H1 (cell line): ENCODE data around the gene DCAF8L2. TPM values are rescaled to one million over a fixed set of nuclear protein-coding genes. Genes with fewer than 3 reads are reported as not detected.

Experiments
- CTCF ChIA-PET: fragments of 300-600 bp; sonication (Branson Sonifier 250); formaldehyde crosslinking; loops from one replicate; lab custom pipeline; 2021; ENCODE audit not compliant: partially characterized antibody; lab: Charles Lee
- POLR2A ChIA-PET: fragments of 300-600 bp; sonication (Branson Sonifier 250); formaldehyde crosslinking; loops from one replicate; lab custom pipeline; 2021; ENCODE audit warnings: inconsistent platforms; ENCODE audit not compliant: partially characterized antibody; lab: Charles Lee
- DNase-seq, 2 experiments: peaks; one replicate each; pipeline versions ENCODE4 v3.0.0 to v3.0.0-alpha.2; 2010 to 2022; ENCODE audit warnings: low spot score in 2 of 2, low read depth in 1 of 2, mixed read lengths in 1 of 2
- FAIRE-seq: peaks from 2 replicates; lab custom pipeline; 2011; peaks lifted over from hg19 to GRCh38; lab: Jason Lieb, UNC
- H2AFZ ChIP-seq: 2 replicates; pipeline ENCODE4 v1.8.1; 2012; ENCODE audit warnings: low read length, inconsistent platforms
- H2AK5ac ChIP-seq: 2 replicates; pipeline ENCODE4 v1.6.1; 2013; ENCODE audit warnings: low read depth, low read length
- H2BK120ac ChIP-seq: replicated peaks from 2 replicates; pipeline ENCODE3; 2013; ENCODE audit warnings: low read depth, low read length, inconsistent platforms
- H2BK12ac ChIP-seq: 2 replicates; pipeline ENCODE4 v1.6.1; 2013; ENCODE audit warnings: low read depth, low read length
- H2BK15ac ChIP-seq: 2 replicates; pipeline ENCODE4 v1.6.1; 2013; ENCODE audit warnings: low read length
- H2BK20ac ChIP-seq: 2 replicates; pipeline ENCODE4 v1.6.1; 2013; ENCODE audit warnings: low read length
- H2BK5ac ChIP-seq: 2 replicates; pipeline ENCODE4 v1.6.1; 2013; ENCODE audit warnings: low read depth, low read length
- H3K14ac ChIP-seq: 2 replicates; pipeline ENCODE4 v1.6.1; 2013; ENCODE audit warnings: inconsistent platforms; ENCODE audit not compliant: insufficient read length
- H3K18ac ChIP-seq: 2 replicates; pipeline ENCODE4 v1.6.1; 2013; ENCODE audit warnings: low read length; ENCODE audit errors: extremely low read depth
- H3K23ac ChIP-seq: 2 replicates; pipeline ENCODE4 v1.6.1; 2013; ENCODE audit warnings: inconsistent platforms; ENCODE audit not compliant: insufficient read length
- H3K23me2 ChIP-seq: 2 replicates; pipeline ENCODE4 v1.6.1; 2013; ENCODE audit warnings: low read depth, low read length
- H3K27ac ChIP-seq: 2 replicates; pipeline ENCODE4 v1.6.1; 2011; ENCODE audit warnings: low read depth, low read length, inconsistent platforms
- H3K27me3 ChIP-seq, 4 experiments: replicated peaks in 1 of 4; 1 replicate in 1 of 4; 2 replicates in 3 of 4; pipeline versions ENCODE4 v1.6.1 to v1.8.1; 2011 to 2013; ENCODE audit warnings: low read length in 3 of 4, mild to moderate bottlenecking in 3 of 4, inconsistent platforms in 2 of 4, mixed read lengths in 2 of 4, moderate library complexity in 1 of 4; ENCODE audit not compliant: control insufficient read depth in 3 of 4, insufficient read depth in 3 of 4; ENCODE audit errors: extremely low read depth in 1 of 4
- H3K36me3 ChIP-seq, 4 experiments: 2 replicates each; pipeline versions ENCODE4 v1.6.1 to v1.8.1; 2011 to 2013; ENCODE audit warnings: mild to moderate bottlenecking in 4 of 4, low read length in 3 of 4, moderate library complexity in 2 of 4, control low read depth in 1 of 4, inconsistent platforms in 1 of 4; ENCODE audit not compliant: insufficient read depth in 4 of 4, control insufficient read depth in 2 of 4
- H3K4ac ChIP-seq: replicated peaks from 2 replicates; pipeline ENCODE3; 2013; ENCODE audit warnings: low read length, low read depth, mixed read lengths, inconsistent platforms; ENCODE audit not compliant: insufficient read length
- H3K4me1 ChIP-seq, 4 experiments: replicated peaks in 1 of 4; 1 replicate in 1 of 4; 2 replicates in 3 of 4; pipeline versions ENCODE4 v1.6.1 to v1.8.1; 2011 to 2013; ENCODE audit warnings: low read length in 3 of 4, inconsistent platforms in 2 of 4, mixed read lengths in 1 of 4; ENCODE audit not compliant: insufficient read depth in 4 of 4, control insufficient read depth in 3 of 4
- H3K4me2 ChIP-seq, 2 experiments: 2 replicates each; pipeline versions ENCODE4 v1.6.1 to v1.8.1; 2011 to 2013; ENCODE audit warnings: low read depth in 2 of 2, low read length in 2 of 2, control low read depth in 1 of 2, inconsistent platforms in 1 of 2, mild to moderate bottlenecking in 1 of 2; ENCODE audit not compliant: insufficient read depth in 1 of 2
- H3K4me3 ChIP-seq, 4 experiments: fragments of 200-600, 300-600 bp in 1 of 4; sonication (generic), shearing (Covaris generic), sonication (Bioruptor Twin) in 1 of 4; 2 replicates each; pipeline versions ENCODE4 v1.5.1 to v1.8.1; 2011 to 2016; ENCODE audit warnings: low read length in 4 of 4, low read depth in 3 of 4, control low read depth in 2 of 4, inconsistent platforms in 2 of 4, mild to moderate bottlenecking in 2 of 4, mixed read lengths in 1 of 4, moderate library complexity in 1 of 4; ENCODE audit not compliant: insufficient read depth in 2 of 4; ENCODE audit errors: extremely low read depth in 1 of 4
- H3K56ac ChIP-seq: replicated peaks from 2 replicates; pipeline ENCODE3; 2013; ENCODE audit warnings: low read depth, mild to moderate bottlenecking, mixed read lengths, low read length, inconsistent platforms; ENCODE audit not compliant: insufficient read length
- H3K79me1 ChIP-seq: 2 replicates; pipeline ENCODE4 v1.6.1; 2013; ENCODE audit warnings: low read depth, low read length, control low read depth
- H3K79me2 ChIP-seq, 2 experiments: 2 replicates each; pipeline versions ENCODE4 v1.6.1 to v1.8.1; 2012 to 2013; ENCODE audit warnings: low read length in 2 of 2, mild to moderate bottlenecking in 2 of 2, inconsistent platforms in 1 of 2; ENCODE audit not compliant: insufficient read depth in 2 of 2, control insufficient read depth in 1 of 2
- H3K9ac ChIP-seq, 4 experiments: replicated peaks in 1 of 4; 1 replicate in 1 of 4; 2 replicates in 3 of 4; pipeline versions ENCODE4 v1.6.1 to v1.8.1; 2011 to 2013; ENCODE audit warnings: low read depth in 3 of 4, low read length in 3 of 4, control low read depth in 2 of 4, mild to moderate bottlenecking in 2 of 4, moderate library complexity in 2 of 4, inconsistent platforms in 1 of 4; ENCODE audit errors: extremely low read depth in 1 of 4
- H3K9me3 ChIP-seq, 2 experiments: 2 replicates each; pipeline versions ENCODE4 v1.6.1 to v1.8.1; 2012 to 2013; ENCODE audit warnings: mild to moderate bottlenecking in 2 of 2, moderate library complexity in 2 of 2, control low read depth in 1 of 2, inconsistent platforms in 1 of 2, low read depth in 1 of 2, low read length in 1 of 2, mixed read lengths in 1 of 2; ENCODE audit not compliant: insufficient read depth in 2 of 2
- H4K20me1 ChIP-seq, 2 experiments: replicated peaks in 1 of 2; 2 replicates each; pipeline versions ENCODE3 to v1.8.1; 2011 to 2013; ENCODE audit warnings: inconsistent platforms in 2 of 2, low read length in 2 of 2, mild to moderate bottlenecking in 1 of 2; ENCODE audit not compliant: insufficient read depth in 2 of 2, control insufficient read depth in 1 of 2
- H4K5ac ChIP-seq: 2 replicates; pipeline ENCODE4 v1.6.1; 2013; ENCODE audit warnings: low read length, low read depth, mixed read lengths, inconsistent platforms; ENCODE audit not compliant: insufficient read length
- H4K8ac ChIP-seq: 2 replicates; pipeline ENCODE4 v1.8.0; 2013; ENCODE audit warnings: mild to moderate bottlenecking, moderate library complexity, low read length, inconsistent platforms; ENCODE audit not compliant: insufficient read depth; ENCODE audit errors: extremely low read depth
- H4K91ac ChIP-seq: replicated peaks from 2 replicates; pipeline ENCODE3; 2013; ENCODE audit warnings: low read length, mixed read lengths, inconsistent platforms; ENCODE audit not compliant: insufficient read length
- MAFK ChIP-seq: IDR thresholded peaks from 2 replicates; pipeline ENCODE4 v1.6.1; 2012; ENCODE audit warnings: low read depth, mild to moderate bottlenecking, improper control_type of control experiment, low read length
- SIX5 ChIP-seq: IDR thresholded peaks from 2 replicates; pipeline ENCODE4 v1.6.1; 2011; ENCODE audit warnings: mild to moderate bottlenecking, low read depth, low read length
- WGBS, 2 experiments: shearing (Covaris generic) in 1 of 2; methylation state at CpG; one replicate each; pipeline versions ENCODE4 v1.1.6 to v1.1.7; 2013 to 2015; ENCODE audit warnings: low lambda C conversion rate in 2 of 2, mixed read lengths in 2 of 2, inconsistent platforms in 1 of 2, low coverage in 1 of 2, missing lambda C conversion rate in 1 of 2; ENCODE audit not compliant: insufficient replicate concordance in 2 of 2, insufficient coverage in 1 of 2, insufficient read length in 1 of 2; ENCODE audit errors: extremely low coverage in 1 of 2, missing lambda C conversion rate in 1 of 2; 5-methylcytosine and 5-hydroxymethylcytosine counted together
- polyA plus RNA-seq, 7 experiments: library from polyadenylated mRNA; depleted of rRNA in 3 of 7; stranded (reverse) in 5 of 7; unstranded in 2 of 7; fragments of >200 nt in 5 of 7; fragments of 200-250 nt in 2 of 7; gene quantifications; 1 replicate in 5 of 7; 2 replicates in 1 of 7; 4 replicates in 1 of 7; pipeline versions ENCODE4 v1.2.1 to v1.2.3, GENCODE V29; 2011 to 2013; ENCODE audit warnings: missing spikeins in 2 of 7, mixed read lengths in 2 of 7
- total RNA-seq: library from RNA; stranded (reverse); fragmentation: NEBNext Ultra II Directional; extraction: Animal tissue kit (Norgen Biotek cat#: 25700); gene quantifications from 2 replicates; pipeline ENCODE4 v1.2.1, GENCODE V29; 2021

DCAF8L2 gene
- total and polyA plus RNA-seq, 2 of the 8 experiments (the other 6 are each of a cell fraction or from before 2014, with no cell fraction given): not detected

DNA sequence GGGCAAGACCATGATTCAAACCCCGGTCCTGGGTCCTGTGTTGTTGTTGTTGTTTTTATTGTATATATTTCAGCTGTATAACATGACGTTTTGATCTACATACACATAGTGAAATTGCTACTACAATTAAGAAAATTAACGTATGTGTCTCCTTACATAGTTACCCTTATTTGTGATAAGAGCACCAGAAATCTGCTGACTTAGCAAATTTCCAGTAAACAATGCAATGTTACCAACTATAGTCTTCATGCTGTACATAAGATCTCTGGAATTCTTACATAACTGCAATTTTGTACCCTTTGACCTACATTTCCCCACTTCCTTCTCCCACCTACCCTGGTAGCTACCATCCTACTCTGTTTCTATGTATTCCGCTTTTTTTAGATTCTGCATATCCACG, 141.8 kb downstream of the DCAF8L2 start:
- WGBS, 2 experiments: 92% methylated on average over 5 of the region's 5 CpGs; no CpG with 5 or more reads in 1 of the 2 experiments
- Histone ChIP-seq H3K4me1 (no peaks in the 10 kb centered on the region), H3K79me2 (no peaks in the 10 kb centered on the region), H3K4me2 (no peak overlapping the region), H4K91ac (no peak overlapping the region), H2BK12ac (no peak overlapping the region), H3K36me3 (no peaks in the 10 kb centered on the region), H3K79me1 (no peaks in the 10 kb centered on the region), H4K8ac (no peak overlapping the region), H4K20me1 (no peaks in the 10 kb centered on the region), H2AFZ (no peak overlapping the region), H2BK20ac (no peak overlapping the region), H3K9me3 (no peaks in the 10 kb centered on the region), H3K56ac (no peak overlapping the region), H3K27ac (no peak overlapping the region), H2BK5ac (no peak overlapping the region), H3K23me2 (no peaks in the 10 kb centered on the region), H4K5ac (no peak overlapping the region), H3K23ac (no peak overlapping the region), H3K27me3 (no peaks in the 10 kb centered on the region), H3K18ac (no peak overlapping the region), H3K9ac (no peak overlapping the region), H2BK15ac (no peak overlapping the region), H3K14ac (no peak overlapping the region), H3K4ac (no peak overlapping the region), H2BK120ac (no peak overlapping the region), H3K4me3 (no peak overlapping the region), H2AK5ac (no peak overlapping the region)
- CTCF ChIA-PET: no interaction called here
- no peak for FAIRE-seq
- POLR2A ChIA-PET: no interaction called here
- TF ChIP-seq SIX5 (no peak), MAFK (peak; percentile 95)
- DNase-seq: no peak
